Parathyroid adenoma (tissue), 2 donors: ENCODE measurements around the gene PANX1.

ENCODE experiments used
- H2AFZ ChIP-seq: fragments of 300-600 bp; sonication (generic); one replicate; pipeline ENCODE4 v1.7.0; 2017; ENCODE audit warnings: antibody characterized with exemption, mild to moderate bottlenecking
- H3K27ac ChIP-seq: fragments of 300-600 bp; sonication (generic); one replicate; pipeline ENCODE4 v1.7.0; 2017
- H3K27me3 ChIP-seq: fragments of 300-600 bp; sonication (generic); one replicate; pipeline ENCODE4 v1.7.0; 2017; ENCODE audit warnings: low read length; ENCODE audit not compliant: control insufficient read depth, insufficient read depth
- H3K36me3 ChIP-seq: fragments of 300-600 bp; sonication (generic); one replicate; pipeline ENCODE4 v1.7.0; 2017; ENCODE audit warnings: low read length; ENCODE audit not compliant: control insufficient read depth, insufficient read depth
- H3K4me1 ChIP-seq: fragments of 300-600 bp; sonication (generic); one replicate; pipeline ENCODE4 v1.7.0; 2017; ENCODE audit warnings: control low read depth
- H3K4me2 ChIP-seq: fragments of 300-600 bp; sonication (generic); one replicate; pipeline ENCODE4 v1.7.0; 2017; ENCODE audit warnings: low read length
- H3K4me3 ChIP-seq: fragments of 300-600 bp; sonication (generic); one replicate; pipeline ENCODE4 v1.7.0; 2017; ENCODE audit warnings: low read depth, low read length
- H3K79me2 ChIP-seq: fragments of 300-600 bp; sonication (generic); one replicate; pipeline ENCODE4 v1.7.0; 2017; ENCODE audit warnings: control low read depth
- H3K9ac ChIP-seq: fragments of 300-600 bp; sonication (generic); one replicate; pipeline ENCODE4 v1.7.0; 2017; ENCODE audit warnings: mild to moderate bottlenecking
- H3K9me3 ChIP-seq: fragments of 300-600 bp; sonication (generic); one replicate; pipeline ENCODE4 v1.7.0; 2017; ENCODE audit warnings: low read length; ENCODE audit not compliant: control insufficient read depth
- CTCF ChIP-seq: fragments of 300-600 bp; sonication (generic); IDR thresholded peaks from one replicate; pipeline ENCODE4 v1.7.0; 2017; ENCODE audit warnings: antibody characterized with exemption, mild to moderate bottlenecking
- donor health status: primary hyperparathyroidism.

PANX1 gene

GRCh38 chr11:94212898-94213297 is 84.3 kb downstream of the PANX1 start:
- Histone ChIP-seq H3K4me2 (no peak overlapping the region), H3K27ac (no peak overlapping the region), H2AFZ (no peak overlapping the region), H3K36me3 (no peaks in the 10 kb centered on the region), H3K79me2 (no peaks in the 10 kb centered on the region), H3K4me1 (no peaks in the 10 kb centered on the region), H3K9me3 (no peaks in the 10 kb centered on the region), H3K9ac (no peak overlapping the region), H3K27me3 (no peaks in the 10 kb centered on the region), H3K4me3 (no peak overlapping the region)
- TF ChIP-seq CTCF: no peak

DNA sequence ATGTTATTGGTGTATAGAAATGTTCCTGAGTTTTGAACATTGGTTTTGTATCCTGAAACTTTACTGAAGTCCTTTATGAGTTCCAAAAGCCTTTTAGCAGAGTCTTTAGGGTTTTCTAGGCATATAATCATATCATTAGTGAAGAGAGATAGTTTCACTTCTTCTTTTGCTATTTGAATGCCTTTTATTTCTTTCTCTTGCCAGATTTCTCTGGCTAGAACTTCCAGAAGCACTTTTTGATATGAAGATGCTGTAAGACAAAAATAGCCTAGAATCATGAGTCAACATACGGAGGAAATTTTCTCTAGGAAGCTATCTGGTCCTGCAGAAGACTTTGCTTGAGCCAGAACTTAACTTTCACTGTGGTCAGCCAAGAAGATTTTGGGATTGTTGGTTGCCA is 89.1 kb downstream of the PANX1 start:
- Histone ChIP-seq H3K4me1 (no peaks in the 10 kb centered on the region), H3K36me3 (no peaks in the 10 kb centered on the region), H3K9ac (no peak overlapping the region), H3K9me3 (no peaks in the 10 kb centered on the region), H3K27me3 (no peaks in the 10 kb centered on the region), H2AFZ (no peak overlapping the region), H3K27ac (no peak overlapping the region), H3K79me2 (no peaks in the 10 kb centered on the region), H3K4me2 (no peak overlapping the region), H3K4me3 (no peak overlapping the region)
- TF ChIP-seq CTCF: no peak

DNA sequence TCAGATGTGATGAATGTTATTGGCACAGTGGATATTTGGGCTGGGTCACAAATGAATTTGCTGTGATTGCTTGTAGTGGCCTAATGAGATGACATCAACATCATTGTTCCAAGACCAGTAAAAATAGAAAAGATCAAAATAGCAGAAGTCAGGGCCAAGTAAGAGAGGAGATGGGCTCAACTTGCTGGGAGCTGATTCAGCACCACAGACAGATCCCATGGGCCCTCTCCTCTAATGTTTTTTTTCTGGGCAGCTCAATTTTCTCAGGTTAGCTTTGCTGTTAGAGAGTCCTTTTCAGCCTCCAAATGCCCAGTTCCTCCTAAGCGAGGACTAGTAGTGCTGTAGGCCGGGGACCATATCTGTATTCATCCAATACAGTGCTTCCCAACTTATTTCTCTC is 89.7 kb downstream of the PANX1 start:
- H3K79me2 ChIP-seq: no peaks in the 10 kb centered on the region
- no peaks in the 10 kb centered on the region for H3K36me3 ChIP-seq
- no peak overlapping the region for H3K27ac ChIP-seq
- H3K4me3 ChIP-seq: no peak overlapping the region
- no peaks in the 10 kb centered on the region for H3K9me3 ChIP-seq
- no peak overlapping the region for H3K9ac ChIP-seq
- no peak overlapping the region for H3K4me2 ChIP-seq
- H2AFZ ChIP-seq: no peak overlapping the region
- H3K4me1 ChIP-seq: no peaks in the 10 kb centered on the region
- TF ChIP-seq CTCF: no peak
- no peaks in the 10 kb centered on the region for H3K27me3 ChIP-seq

- Histone ChIP-seq H3K4me3 (no peak overlapping the region), H3K4me2 (no peak overlapping the region), H2AFZ (no peak overlapping the region), H3K27me3 (no peaks in the 10 kb centered on the region), H3K79me2 (no peaks in the 10 kb centered on the region), H3K9me3 (no peaks in the 10 kb centered on the region), H3K27ac (no peak overlapping the region), H3K4me1 (no peaks in the 10 kb centered on the region), H3K36me3 (no peaks in the 10 kb centered on the region), H3K9ac (no peak overlapping the region)
- no peak for TF ChIP-seq CTCF
Measured at GRCh38 chr11:94219771-94220170, 91.1 kb downstream of the PANX1 start.

GRCh38 chr11:94224078-94224477 is 95.4 kb downstream of the PANX1 start:
- H3K4me3 ChIP-seq: no peak overlapping the region
- H3K36me3 ChIP-seq: no peaks in the 10 kb centered on the region
- H3K4me2 ChIP-seq: no peak overlapping the region
- H3K79me2 ChIP-seq: no peaks in the 10 kb centered on the region
- no peak for TF ChIP-seq CTCF
- no peaks in the 10 kb centered on the region for H3K27me3 ChIP-seq
- H2AFZ ChIP-seq: no peak overlapping the region
- H3K4me1 ChIP-seq: no peaks in the 10 kb centered on the region
- H3K9ac ChIP-seq: no peak overlapping the region
- H3K27ac ChIP-seq: no peak overlapping the region
- H3K9me3 ChIP-seq: no peaks in the 10 kb centered on the region
